SIG-M5 treated with dmso at 0.1 percent for 504 hours (cell line): ENCODE data around the gene RSRC1.
"Not testable (repeated sequence)": the region's sequence is repeated elsewhere in the genome, so short reads cannot be mapped to it uniquely, and the experiment has no call there.

Experiments used
- DNase-seq: peaks from one replicate; lab custom pipeline; 2025; ENCODE audit not compliant: unreplicated experiment; lab: John Stamatoyannopoulos, UW

The RSRC1 gene

GRCh38 chr3:158508481-158508880 lies 398.6 kb downstream of the RSRC1 start:
- no peak for DNase-seq

GRCh38 chr3:158509891-158510290 lies 400.0 kb downstream of the RSRC1 start:
- DNase-seq = no peak

DNA sequence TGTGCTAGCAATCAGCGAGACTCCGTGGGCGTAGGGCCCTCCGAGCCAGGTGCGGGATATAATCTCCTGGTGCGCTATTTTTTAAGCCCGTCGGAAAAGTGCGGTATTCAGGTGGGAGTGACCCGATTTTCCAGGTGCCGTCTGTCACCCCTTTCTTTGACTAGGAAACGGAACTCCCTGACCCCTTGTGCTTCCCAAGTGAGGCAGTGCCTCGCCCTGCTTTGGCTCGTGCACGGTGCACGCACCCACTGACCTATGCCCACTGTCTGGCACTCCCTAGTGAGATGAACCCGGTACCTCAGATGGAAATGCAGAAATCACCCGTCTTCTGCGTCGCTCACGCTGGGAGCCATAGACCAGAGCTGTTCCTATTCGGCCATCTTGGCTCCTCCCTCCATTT lies 406.8 kb downstream of the RSRC1 start:
- DNase-seq = not testable (repeated sequence)

DNA sequence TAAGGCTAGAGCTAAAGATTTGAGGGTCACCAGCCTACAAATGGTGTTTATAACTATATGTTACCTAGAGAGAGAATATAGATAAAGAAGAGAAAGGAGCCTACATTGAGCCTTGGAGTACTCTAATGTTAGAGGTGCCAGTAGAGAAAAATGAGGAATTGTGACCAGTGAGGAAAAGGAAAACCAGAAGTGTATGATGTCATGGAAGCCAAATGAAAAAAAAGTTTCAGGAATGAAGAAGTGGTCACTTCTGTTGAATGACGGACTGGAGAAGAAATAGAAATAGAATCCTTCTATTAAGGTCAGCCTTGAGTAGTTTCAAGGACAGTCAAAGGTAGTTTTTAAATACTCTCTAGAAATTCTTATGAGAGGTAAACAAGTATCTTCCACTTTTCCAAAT lies 409.9 kb downstream of the RSRC1 start:
- no peak for DNase-seq

- no peak for DNase-seq
Observed at GRCh38 chr3:158520433-158520832, 410.5 kb downstream of the RSRC1 start.

DNA sequence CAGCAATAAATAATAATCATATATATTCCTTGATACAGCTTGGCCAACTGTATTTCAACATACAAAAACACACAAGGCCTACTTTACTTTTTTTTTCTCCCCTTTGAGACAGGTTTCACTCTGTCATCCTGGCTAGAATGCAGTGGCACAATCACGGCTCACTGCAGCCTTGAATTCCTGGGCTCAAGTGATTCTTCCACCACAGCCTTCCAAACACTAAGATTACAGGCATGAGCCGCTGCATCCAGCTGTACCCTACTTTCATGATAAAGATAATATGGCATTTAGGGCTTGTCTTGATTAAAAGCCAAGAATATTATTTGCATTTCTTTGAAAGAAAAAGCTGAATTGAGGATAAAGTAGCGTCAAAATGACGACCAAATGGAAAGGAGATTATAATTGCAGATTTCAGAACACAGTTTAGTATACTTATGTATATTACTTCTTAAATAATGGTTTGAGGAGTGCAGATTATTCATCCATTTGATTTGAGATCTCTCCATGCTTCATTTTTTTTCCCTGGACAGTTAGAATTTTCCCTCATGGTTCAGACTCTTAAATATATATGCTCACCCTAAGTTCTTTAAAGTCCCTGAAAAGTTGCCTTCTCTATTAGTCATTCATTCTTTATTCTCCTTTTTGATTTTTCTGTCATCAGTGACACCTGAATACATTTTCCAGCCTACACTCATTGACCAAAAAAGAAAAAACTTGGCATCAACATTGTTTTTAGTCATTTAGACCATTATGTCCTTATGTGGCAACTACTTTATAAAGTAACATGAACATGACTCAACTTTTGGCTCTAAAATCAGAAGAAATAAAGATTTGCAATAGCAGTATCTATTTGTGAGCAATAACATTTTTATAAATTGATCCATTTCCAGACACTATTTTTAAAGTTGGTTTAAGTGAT lies 412.6 kb downstream of the RSRC1 start:
- DNase-seq = no peak

DNA sequence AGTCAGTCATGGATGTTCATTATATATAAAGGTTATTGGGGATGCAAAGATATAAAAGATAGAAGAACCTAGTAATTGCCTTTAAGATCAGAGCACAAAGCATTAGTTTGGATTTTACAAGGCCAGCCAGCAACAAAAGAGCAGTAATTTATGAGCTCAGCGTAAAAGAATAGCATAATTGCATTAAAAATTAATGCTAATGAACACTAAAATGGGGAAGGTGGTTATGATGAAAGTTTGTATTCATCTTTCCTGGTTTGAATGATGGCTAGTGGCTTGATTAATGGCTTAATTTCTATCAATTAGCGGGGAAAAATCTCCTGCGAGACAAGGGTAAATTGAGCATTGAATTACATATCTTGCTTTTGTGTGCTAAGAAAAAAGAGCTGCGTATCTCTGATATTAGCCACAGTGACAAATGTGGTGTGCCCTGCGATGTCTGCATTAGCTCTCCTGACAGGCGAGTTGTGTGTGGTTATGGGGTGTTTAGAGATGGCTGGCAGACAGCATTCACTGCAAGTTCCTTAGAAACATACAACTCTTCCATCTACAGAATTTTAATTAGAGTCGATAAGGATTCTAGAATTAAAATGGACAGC lies 418.3 kb downstream of the RSRC1 start:
- DNase-seq = no peak

- no peak for DNase-seq
Observed at GRCh38 chr3:158531334-158531733, 421.4 kb downstream of the RSRC1 start.

GRCh38 chr3:158532099-158532734 lies 422.3 kb downstream of the RSRC1 start:
- peak; percentile 33 for DNase-seq

GRCh38 chr3:158535918-158536317 lies 426.0 kb downstream of the RSRC1 start:
- DNase-seq = no peak

- peak; percentile 35 for DNase-seq
Observed at GRCh38 chr3:158539414-158540014, 429.6 kb downstream of the RSRC1 start.

GRCh38 chr3:158540066-158540465 lies 430.2 kb downstream of the RSRC1 start:
- DNase-seq = no peak

DNA sequence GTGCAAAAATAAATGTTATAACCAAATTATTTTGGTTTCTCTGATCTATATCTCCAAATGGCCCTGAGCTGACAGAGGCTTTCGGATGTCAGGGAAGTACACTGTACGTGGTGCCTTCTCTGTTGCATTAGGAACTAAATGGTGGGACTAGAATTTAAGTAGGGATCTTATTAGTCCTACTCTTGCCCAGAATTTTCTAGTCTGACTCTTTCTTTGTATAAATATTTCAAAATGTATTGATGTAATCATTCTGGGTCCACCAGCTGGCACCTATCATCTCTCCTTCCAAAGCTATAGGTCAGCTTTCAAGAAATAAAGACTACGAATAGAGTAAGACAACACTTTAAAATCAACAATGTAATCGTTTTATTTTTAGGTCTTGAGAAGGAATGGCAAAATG lies 438.8 kb downstream of the RSRC1 start:
- no peak for DNase-seq

DNA sequence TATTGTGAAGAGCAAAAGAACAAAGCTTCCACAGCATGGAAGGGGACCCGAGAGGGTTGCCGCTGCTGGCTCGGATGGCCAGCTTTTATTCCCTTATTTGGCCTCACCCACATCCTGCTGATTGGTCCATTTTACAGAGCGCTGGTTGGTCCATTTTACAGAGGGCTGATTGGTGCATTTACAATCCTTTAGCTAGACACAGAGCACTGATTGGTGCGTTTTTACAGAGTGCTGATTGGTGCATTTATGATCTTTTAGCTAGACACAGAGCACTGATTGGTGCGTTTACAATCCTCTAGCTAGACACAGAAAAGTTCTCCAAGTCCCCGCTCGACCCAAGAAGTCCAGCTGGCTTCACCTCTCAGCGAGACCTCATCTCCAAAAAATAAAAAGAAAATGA lies 440.0 kb downstream of the RSRC1 start:
- DNase-seq = not testable (repeated sequence)

DNA sequence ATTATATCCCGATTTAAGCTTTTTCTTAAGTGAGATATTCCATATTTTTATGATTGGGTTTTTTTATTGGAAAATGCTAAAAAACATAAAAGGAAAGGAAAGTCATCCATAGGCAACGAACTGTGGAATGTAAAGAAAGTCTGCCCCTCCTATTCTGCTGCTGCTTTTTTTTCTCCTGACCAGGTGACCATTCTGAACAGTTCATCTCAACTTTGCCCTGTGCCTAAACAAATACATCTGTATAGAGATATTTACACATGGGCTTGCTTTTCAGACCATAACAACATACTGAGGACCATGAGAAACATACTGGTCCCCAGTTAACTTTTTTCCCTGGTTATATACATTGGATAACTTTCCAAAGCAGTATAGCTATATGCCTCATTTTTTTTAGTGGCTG lies 442.2 kb downstream of the RSRC1 start:
- DNase-seq = no peak

GRCh38 chr3:158559504-158559903 lies 449.6 kb downstream of the RSRC1 start:
- DNase-seq = no peak

- no peak for DNase-seq
Observed at GRCh38 chr3:158560979-158561378, 451.1 kb downstream of the RSRC1 start.

DNA sequence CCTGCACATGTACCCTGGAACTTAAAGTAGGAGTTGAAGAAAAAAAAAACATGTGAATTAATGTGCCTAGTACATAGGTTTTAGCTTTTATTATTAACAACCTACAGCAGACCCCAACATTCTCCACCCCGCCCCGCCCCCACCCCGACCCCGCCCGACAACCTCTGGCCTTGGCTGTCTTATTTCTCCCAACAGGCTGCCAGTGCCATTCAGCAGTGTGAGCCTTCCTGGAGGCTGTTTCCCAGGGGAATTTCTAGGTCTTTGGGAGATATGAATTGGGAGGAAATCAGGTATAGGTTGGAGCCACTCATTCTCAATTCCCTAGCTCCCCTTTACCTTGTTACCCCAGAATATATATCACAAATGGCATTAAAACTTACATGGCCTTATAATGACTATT lies 452.8 kb downstream of the RSRC1 start:
- no peak for DNase-seq

DNA sequence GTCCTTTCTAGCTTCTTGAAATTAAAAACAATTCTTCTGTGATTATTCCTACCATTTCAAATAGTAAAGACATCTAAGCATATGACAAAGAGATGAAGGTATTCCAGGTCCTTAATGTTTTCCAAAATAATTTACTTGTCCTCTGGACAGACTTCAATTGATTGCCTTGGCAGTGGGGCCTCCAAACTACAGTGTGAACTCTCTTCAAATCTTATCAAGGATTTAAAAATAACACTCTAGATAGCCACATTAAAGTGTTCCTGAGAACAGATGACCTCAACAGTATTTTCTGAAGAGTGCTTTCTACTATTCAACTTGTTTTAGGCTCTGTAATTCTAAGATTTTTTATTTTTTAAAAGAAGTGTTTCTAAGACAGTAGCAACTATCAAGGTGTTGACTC lies 453.2 kb downstream of the RSRC1 start:
- no peak for DNase-seq

DNA sequence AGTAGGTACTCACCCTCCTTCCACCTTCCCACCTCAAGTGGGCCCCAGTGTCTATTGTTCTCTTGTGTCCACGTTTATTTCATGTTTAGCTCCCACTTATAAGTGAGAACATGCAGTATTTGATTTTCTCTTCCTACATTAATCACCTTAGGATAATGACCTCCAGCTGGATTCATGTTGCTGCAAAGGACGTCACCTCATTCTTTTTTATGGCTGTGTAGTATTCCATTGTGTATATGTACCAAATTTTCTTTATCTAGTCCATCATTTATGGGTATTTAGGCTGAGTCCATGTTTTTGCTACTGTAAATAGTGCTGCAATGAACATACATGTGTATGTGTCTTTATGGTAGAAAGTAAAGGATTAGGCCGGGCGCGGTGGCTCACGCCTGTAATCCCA lies 455.2 kb downstream of the RSRC1 start:
- no peak for DNase-seq

DNA sequence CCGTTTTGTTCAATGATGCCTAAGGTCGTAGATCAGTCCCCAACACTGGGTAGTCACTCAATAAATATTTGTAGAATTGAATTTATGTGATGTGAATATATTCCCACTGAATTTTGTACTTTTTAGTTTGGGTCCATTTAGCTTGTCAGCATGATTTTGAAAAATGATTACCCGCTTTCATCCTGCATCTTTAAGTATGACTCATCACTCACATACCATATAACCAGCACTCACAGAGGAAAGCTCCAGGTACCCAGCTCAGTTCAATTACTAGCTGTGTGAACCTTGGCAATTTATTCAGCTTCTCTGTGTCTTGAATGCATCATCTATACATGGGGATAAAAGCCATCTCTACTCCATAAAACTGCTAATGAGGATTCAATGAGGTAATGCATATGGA lies 458.9 kb downstream of the RSRC1 start:
- no peak for DNase-seq

- no peak for DNase-seq
Observed at GRCh38 chr3:158569794-158570193, 459.9 kb downstream of the RSRC1 start.
